K562 (cell line): ENCODE measurements around the gene RTF2. TPM values are rescaled to one million over a fixed set of nuclear protein-coding genes. Genes with fewer than 3 reads are reported as not detected.

Experiments
- ATAC-seq: fragments of 200-7000 bp; cut with Tn5 transposase; 3 replicates; pipeline ENCODE4 v1.9.1; 2020; ENCODE audit warnings: moderate library complexity
- BruUV-seq: library from RNA; stranded (reverse); fragments of 400-500 nt; replicated peaks from 2 replicates; lab custom pipeline; 2021; lab: Mats Ljungman, UMichigan
- CTCF ChIA-PET: fragments of 300-600 bp; formaldehyde crosslinking; extraction: SDS; loops from one replicate; lab custom pipeline; 2021; ENCODE audit warnings: low intra/inter-chr PET ratio; lab: Yijun Ruan, JAX
- POLR2A ChIA-PET: fragments of 300-600, 350-650 bp; sonication (Branson Sonifier 250); formaldehyde crosslinking; extraction: SDS; loops from one replicate; lab custom pipeline; 2021; ENCODE audit warnings: antibody characterized with exemption, inconsistent platforms; lab: Yijun Ruan, JAX
- DNase-seq, 4 experiments: peaks; one replicate each; pipeline versions ENCODE4 v3.0.0 to v3.0.0-alpha.2; 2011 to 2018; ENCODE audit warnings: low spot score in 3 of 4, mixed read lengths in 3 of 4; ENCODE audit errors: extremely low read depth in 1 of 4
- FAIRE-seq: peaks from 2 replicates; lab custom pipeline; 2011; peaks lifted over from hg19 to GRCh38; lab: Jason Lieb, UNC
- H2AFZ ChIP-seq: 2 replicates; pipeline ENCODE4 v1.6.0; 2011; ENCODE audit warnings: low read depth, low read length, control low read depth, inconsistent platforms
- H3K27ac ChIP-seq: fragments of 200-600 bp; 3 replicates; pipeline ENCODE4 v1.8.0; 2011; ENCODE audit warnings: low read depth, mild to moderate bottlenecking, control low read depth, inconsistent platforms, low read length, moderate library complexity, mixed read lengths; ENCODE audit errors: extremely low read depth
- H3K27me3 ChIP-seq, 2 experiments: fragments of 300-600 bp in 1 of 2; 2 replicates in 1 of 2; 3 replicates in 1 of 2; pipeline versions ENCODE4 v1.6.0 to v1.8.0; 2011; ENCODE audit warnings: inconsistent platforms in 2 of 2, low read length in 2 of 2, mild to moderate bottlenecking in 1 of 2, mixed read lengths in 1 of 2, moderate library complexity in 1 of 2; ENCODE audit not compliant: control insufficient read depth in 2 of 2, insufficient read depth in 2 of 2
- H3K36me3 ChIP-seq: fragments of 300-600 bp; 3 replicates; pipeline ENCODE4 v1.8.0; 2011; ENCODE audit warnings: mild to moderate bottlenecking, low read length, inconsistent platforms; ENCODE audit not compliant: control insufficient read depth, insufficient read depth
- H3K4me1 ChIP-seq, 2 experiments: fragments of 200-600 bp in 1 of 2; replicated peaks in 1 of 2; 2 replicates in 1 of 2; 3 replicates in 1 of 2; pipeline versions ENCODE4 v1.5.1 to v1.8.0; 2011; ENCODE audit warnings: inconsistent platforms in 2 of 2, low read length in 2 of 2, mild to moderate bottlenecking in 1 of 2, mixed read lengths in 1 of 2, moderate library complexity in 1 of 2; ENCODE audit not compliant: control insufficient read depth in 2 of 2, insufficient read depth in 2 of 2
- H3K4me2 ChIP-seq: 2 replicates; pipeline ENCODE4 v1.6.1; 2011; ENCODE audit warnings: low read length, control low read depth, inconsistent platforms, mixed read lengths; ENCODE audit not compliant: insufficient read depth
- H3K4me3 ChIP-seq: fragments of 200-600 bp; sonication (generic), shearing (Covaris generic); 2 replicates; pipeline ENCODE4 v1.5.1; 2016; ENCODE audit warnings: control low read depth, inconsistent platforms
- H3K79me2 ChIP-seq: fragments of 200-600 bp; 3 replicates; pipeline ENCODE4 v1.8.0; 2011; ENCODE audit warnings: low read length, inconsistent platforms; ENCODE audit not compliant: control insufficient read depth, insufficient read depth
- H3K9ac ChIP-seq, 2 experiments: 2 replicates each; pipeline versions ENCODE4 v1.6.0 to v1.6.1; 2011; ENCODE audit warnings: low read depth in 2 of 2, low read length in 2 of 2, control low read depth in 1 of 2, inconsistent platforms in 1 of 2, mild to moderate bottlenecking in 1 of 2, mixed read lengths in 1 of 2; ENCODE audit not compliant: insufficient read depth in 1 of 2
- H3K9me1 ChIP-seq: one replicate; pipeline ENCODE4 v1.6.0; 2011; ENCODE audit warnings: inconsistent platforms, mild to moderate bottlenecking, low read length, moderate library complexity; ENCODE audit not compliant: control insufficient read depth, insufficient read depth
- H3K9me3 ChIP-seq: replicated peaks from 2 replicates; pipeline ENCODE4 v1.5.1; 2011; ENCODE audit warnings: low read depth, low read length, inconsistent platforms; ENCODE audit not compliant: control insufficient read depth, insufficient read depth
- H4K20me1 ChIP-seq: replicated peaks from 2 replicates; pipeline ENCODE4 v1.6.1; 2011; ENCODE audit warnings: low read length, inconsistent platforms, mixed read lengths; ENCODE audit not compliant: control insufficient read depth, insufficient read depth
- MAFG ChIP-seq: fragments of 450-650 bp; conservative IDR thresholded peaks from 2 replicates; pipeline ENCODE4 v1.6.1; 2016; ENCODE audit warnings: missing genetic modification characterization, missing compliant biosample characterization
- ZNF121 ChIP-seq: sonication (generic); formaldehyde crosslinking; conservative IDR thresholded peaks from 2 replicates; pipeline ENCODE4 v1.8.0; 2022; ENCODE audit warnings: missing genetic modification reagents
- WGBS: fragments of 100-300 bp; shearing (Covaris generic); methylation state at CpG from one replicate; pipeline ENCODE4 v1.1.6; 2016; ENCODE audit warnings: low coverage, mixed read lengths; ENCODE audit not compliant: insufficient coverage; ENCODE audit errors: missing lambda C conversion rate; 5-methylcytosine and 5-hydroxymethylcytosine counted together
- in situ Hi-C: fragments of 300-500 bp; cut with MboI; formaldehyde crosslinking; loops from 4 replicates; pipeline ENCODE4 v1.15.0; 2018; ENCODE audit warnings: inconsistent platforms, mixed read lengths
- intact Hi-C: fragments of 100-400 bp; cut with micrococcal nuclease; formaldehyde crosslinking; loops from 2 replicates; pipeline ENCODE4 v1.14.2; 2022
- polyA plus RNA-seq, 8 experiments: library from polyadenylated mRNA; depleted of rRNA in 4 of 8; stranded (reverse) in 5 of 8; unstranded in 3 of 8; fragments of >200 nt; fragmentation: Nextera tagmentation in 2 of 8; fragmentation: Illumina TruSeq in 1 of 8; extraction: Ambion mirVana in 2 of 8; extraction: Trizol in 1 of 8; gene quantifications; 2 replicates each; pipeline versions ENCODE4 v1.2.1 to v1.2.3, GENCODE V29; 2011 to 2014; ENCODE audit warnings: inconsistent platforms in 1 of 8, missing spikeins in 1 of 8
- total RNA-seq, 7 experiments: library from RNA; depleted of rRNA in 6 of 7; stranded (reverse); fragments of >200 nt in 6 of 7; fragmentation: Illumina TruSeq in 2 of 7; extraction: Trizol in 2 of 7; gene quantifications; 2 replicates each; pipeline versions ENCODE4 v1.2.1 to v1.2.3, GENCODE V29; 2011 to 2021; ENCODE audit warnings: low replicate concordance in 1 of 7
- TF ChIP-seq, protein P1 (sequence below): fragments of 450-650 bp; IDR thresholded peaks from 2 replicates; pipeline ENCODE4 v1.6.1; 2016; ENCODE audit warnings: mild to moderate bottlenecking, moderate library complexity
- TF ChIP-seq, protein P2 (sequence below): fragments of 450-650 bp; IDR thresholded peaks from 2 replicates; pipeline ENCODE4 v1.6.1; 2017; ENCODE audit warnings: antibody characterized with exemption, mild to moderate bottlenecking

The RTF2 gene
- total and polyA plus RNA-seq, 9 of the 15 experiments (the other 6 are each of a cell fraction or from before 2014, with no cell fraction given): 67.0 to 177 (median 84.9) TPM

DNA sequence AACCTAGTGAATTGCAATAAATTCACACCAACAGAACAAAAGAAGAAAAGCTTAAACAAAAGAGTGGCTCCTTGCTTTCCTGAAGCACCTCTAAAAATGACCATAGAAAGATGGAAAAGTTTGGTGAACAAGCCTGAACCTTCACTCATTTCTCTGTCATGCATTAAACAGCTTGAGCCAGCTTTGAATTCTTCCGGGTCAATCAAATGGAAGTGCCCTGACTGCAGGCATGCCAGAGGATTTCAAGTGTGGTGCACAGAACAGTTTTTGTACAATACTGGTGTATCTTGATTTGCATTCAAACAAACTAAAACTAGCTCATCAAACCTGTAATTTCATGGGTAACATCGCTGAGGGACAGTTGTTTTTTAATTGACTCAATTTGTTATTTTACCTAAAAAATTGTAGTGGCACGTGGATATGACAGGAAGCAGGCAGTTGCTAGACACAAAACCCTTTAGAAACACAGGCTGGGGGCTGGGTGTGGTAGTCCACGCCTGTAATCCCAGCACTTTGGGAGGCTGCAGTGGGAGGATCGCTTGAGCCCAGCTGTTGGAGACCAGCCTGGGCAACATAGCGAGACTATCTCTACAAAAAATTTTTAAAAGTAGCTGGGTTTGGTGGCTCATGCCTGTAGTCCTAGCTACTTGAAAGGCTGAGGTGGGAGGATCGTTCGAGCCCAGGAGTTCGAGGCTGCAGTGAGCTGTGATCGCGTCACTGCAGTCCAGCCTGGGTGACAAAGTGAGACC lies 47.3 kb upstream of the RTF2 start:
- WGBS: 28% methylated on average over 11 of the region's 11 CpGs
- FAIRE-seq (no peak), ATAC-seq (peak; percentile 12; the same call in 1 of the 3 replicates), DNase-seq (peak in 1 of 4 experiments; percentile 53)
- peak overlapping the region; percentile 47 to 62; a peak in 3 of 4 replicates for H3K9ac ChIP-seq
- peaks cover 30 to 80% of the 10 kb centered on the region in 2 experiments for H3K4me1 ChIP-seq
- no peaks in the 10 kb centered on the region for H3K27me3 ChIP-seq
- ChIA-PET POLR2A (interaction anchor here (0.7 to 6.8 kb wide), 7 partner anchors 8 to 44 kb away, joined by 3 to 72 read pairs (median 6); partner anchors contain the start of genes AURKA, CASS4 and CSTF1), CTCF (interaction anchor here (0.7 kb wide), 1 partner anchor 9 kb away, joined by 3 read pairs; no protein-coding TSS in a partner anchor)
- H3K27ac ChIP-seq: peak overlapping the region; percentile 85
- peaks cover 9% of the 10 kb centered on the region; the same call in 1 of the 2 replicates for H4K20me1 ChIP-seq
- no TSS peak for BruUV-seq
- intact Hi-C loops: no loop called here
- in situ Hi-C loops: no loop called here
- no peak overlapping the region for H3K4me3 ChIP-seq
- no peaks in the 10 kb centered on the region for H3K9me1 ChIP-seq
- peaks cover 99% of the 10 kb centered on the region for H3K79me2 ChIP-seq
- no peaks in the 10 kb centered on the region for H3K9me3 ChIP-seq
- H3K4me2 ChIP-seq: peak overlapping the region; percentile 62
- no peak overlapping the region for H2AFZ ChIP-seq
- peaks cover 87% of the 10 kb centered on the region for H3K36me3 ChIP-seq
- TF ChIP-seq ZNF121 (CRISPR knock-in tag): peak; percentile 90
- TF ChIP-seq, protein P1, sequence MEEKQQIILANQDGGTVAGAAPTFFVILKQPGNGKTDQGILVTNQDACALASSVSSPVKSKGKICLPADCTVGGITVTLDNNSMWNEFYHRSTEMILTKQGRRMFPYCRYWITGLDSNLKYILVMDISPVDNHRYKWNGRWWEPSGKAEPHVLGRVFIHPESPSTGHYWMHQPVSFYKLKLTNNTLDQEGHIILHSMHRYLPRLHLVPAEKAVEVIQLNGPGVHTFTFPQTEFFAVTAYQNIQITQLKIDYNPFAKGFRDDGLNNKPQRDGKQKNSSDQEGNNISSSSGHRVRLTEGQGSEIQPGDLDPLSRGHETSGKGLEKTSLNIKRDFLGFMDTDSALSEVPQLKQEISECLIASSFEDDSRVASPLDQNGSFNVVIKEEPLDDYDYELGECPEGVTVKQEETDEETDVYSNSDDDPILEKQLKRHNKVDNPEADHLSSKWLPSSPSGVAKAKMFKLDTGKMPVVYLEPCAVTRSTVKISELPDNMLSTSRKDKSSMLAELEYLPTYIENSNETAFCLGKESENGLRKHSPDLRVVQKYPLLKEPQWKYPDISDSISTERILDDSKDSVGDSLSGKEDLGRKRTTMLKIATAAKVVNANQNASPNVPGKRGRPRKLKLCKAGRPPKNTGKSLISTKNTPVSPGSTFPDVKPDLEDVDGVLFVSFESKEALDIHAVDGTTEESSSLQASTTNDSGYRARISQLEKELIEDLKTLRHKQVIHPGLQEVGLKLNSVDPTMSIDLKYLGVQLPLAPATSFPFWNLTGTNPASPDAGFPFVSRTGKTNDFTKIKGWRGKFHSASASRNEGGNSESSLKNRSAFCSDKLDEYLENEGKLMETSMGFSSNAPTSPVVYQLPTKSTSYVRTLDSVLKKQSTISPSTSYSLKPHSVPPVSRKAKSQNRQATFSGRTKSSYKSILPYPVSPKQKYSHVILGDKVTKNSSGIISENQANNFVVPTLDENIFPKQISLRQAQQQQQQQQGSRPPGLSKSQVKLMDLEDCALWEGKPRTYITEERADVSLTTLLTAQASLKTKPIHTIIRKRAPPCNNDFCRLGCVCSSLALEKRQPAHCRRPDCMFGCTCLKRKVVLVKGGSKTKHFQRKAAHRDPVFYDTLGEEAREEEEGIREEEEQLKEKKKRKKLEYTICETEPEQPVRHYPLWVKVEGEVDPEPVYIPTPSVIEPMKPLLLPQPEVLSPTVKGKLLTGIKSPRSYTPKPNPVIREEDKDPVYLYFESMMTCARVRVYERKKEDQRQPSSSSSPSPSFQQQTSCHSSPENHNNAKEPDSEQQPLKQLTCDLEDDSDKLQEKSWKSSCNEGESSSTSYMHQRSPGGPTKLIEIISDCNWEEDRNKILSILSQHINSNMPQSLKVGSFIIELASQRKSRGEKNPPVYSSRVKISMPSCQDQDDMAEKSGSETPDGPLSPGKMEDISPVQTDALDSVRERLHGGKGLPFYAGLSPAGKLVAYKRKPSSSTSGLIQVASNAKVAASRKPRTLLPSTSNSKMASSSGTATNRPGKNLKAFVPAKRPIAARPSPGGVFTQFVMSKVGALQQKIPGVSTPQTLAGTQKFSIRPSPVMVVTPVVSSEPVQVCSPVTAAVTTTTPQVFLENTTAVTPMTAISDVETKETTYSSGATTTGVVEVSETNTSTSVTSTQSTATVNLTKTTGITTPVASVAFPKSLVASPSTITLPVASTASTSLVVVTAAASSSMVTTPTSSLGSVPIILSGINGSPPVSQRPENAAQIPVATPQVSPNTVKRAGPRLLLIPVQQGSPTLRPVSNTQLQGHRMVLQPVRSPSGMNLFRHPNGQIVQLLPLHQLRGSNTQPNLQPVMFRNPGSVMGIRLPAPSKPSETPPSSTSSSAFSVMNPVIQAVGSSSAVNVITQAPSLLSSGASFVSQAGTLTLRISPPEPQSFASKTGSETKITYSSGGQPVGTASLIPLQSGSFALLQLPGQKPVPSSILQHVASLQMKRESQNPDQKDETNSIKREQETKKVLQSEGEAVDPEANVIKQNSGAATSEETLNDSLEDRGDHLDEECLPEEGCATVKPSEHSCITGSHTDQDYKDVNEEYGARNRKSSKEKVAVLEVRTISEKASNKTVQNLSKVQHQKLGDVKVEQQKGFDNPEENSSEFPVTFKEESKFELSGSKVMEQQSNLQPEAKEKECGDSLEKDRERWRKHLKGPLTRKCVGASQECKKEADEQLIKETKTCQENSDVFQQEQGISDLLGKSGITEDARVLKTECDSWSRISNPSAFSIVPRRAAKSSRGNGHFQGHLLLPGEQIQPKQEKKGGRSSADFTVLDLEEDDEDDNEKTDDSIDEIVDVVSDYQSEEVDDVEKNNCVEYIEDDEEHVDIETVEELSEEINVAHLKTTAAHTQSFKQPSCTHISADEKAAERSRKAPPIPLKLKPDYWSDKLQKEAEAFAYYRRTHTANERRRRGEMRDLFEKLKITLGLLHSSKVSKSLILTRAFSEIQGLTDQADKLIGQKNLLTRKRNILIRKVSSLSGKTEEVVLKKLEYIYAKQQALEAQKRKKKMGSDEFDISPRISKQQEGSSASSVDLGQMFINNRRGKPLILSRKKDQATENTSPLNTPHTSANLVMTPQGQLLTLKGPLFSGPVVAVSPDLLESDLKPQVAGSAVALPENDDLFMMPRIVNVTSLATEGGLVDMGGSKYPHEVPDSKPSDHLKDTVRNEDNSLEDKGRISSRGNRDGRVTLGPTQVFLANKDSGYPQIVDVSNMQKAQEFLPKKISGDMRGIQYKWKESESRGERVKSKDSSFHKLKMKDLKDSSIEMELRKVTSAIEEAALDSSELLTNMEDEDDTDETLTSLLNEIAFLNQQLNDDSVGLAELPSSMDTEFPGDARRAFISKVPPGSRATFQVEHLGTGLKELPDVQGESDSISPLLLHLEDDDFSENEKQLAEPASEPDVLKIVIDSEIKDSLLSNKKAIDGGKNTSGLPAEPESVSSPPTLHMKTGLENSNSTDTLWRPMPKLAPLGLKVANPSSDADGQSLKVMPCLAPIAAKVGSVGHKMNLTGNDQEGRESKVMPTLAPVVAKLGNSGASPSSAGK: 0 out of 2 replicates have a peak, but pooled peaks have one; percentile 27
- no peak for TF ChIP-seq MAFG (tag)
- TF ChIP-seq, protein P2, sequence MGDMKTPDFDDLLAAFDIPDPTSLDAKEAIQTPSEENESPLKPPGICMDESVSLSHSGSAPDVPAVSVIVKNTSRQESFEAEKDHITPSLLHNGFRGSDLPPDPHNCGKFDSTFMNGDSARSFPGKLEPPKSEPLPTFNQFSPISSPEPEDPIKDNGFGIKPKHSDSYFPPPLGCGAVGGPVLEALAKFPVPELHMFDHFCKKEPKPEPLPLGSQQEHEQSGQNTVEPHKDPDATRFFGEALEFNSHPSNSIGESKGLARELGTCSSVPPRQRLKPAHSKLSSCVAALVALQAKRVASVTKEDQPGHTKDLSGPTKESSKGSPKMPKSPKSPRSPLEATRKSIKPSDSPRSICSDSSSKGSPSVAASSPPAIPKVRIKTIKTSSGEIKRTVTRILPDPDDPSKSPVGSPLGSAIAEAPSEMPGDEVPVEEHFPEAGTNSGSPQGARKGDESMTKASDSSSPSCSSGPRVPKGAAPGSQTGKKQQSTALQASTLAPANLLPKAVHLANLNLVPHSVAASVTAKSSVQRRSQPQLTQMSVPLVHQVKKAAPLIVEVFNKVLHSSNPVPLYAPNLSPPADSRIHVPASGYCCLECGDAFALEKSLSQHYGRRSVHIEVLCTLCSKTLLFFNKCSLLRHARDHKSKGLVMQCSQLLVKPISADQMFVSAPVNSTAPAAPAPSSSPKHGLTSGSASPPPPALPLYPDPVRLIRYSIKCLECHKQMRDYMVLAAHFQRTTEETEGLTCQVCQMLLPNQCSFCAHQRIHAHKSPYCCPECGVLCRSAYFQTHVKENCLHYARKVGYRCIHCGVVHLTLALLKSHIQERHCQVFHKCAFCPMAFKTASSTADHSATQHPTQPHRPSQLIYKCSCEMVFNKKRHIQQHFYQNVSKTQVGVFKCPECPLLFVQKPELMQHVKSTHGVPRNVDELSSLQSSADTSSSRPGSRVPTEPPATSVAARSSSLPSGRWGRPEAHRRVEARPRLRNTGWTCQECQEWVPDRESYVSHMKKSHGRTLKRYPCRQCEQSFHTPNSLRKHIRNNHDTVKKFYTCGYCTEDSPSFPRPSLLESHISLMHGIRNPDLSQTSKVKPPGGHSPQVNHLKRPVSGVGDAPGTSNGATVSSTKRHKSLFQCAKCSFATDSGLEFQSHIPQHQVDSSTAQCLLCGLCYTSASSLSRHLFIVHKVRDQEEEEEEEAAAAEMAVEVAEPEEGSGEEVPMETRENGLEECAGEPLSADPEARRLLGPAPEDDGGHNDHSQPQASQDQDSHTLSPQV: peak; percentile 47; the same call in 1 of the 2 replicates
